SK-N-SH (cell line): Measurements from ENCODE around the gene TBC1D2.

Experiments
- TAF1 ChIP-seq: IDR thresholded peaks from 2 replicates; pipeline ENCODE4 v1.6.1; 2012; ENCODE audit warnings: low read depth, mild to moderate bottlenecking, low read length, moderate library complexity, borderline replicate concordance
- TF ChIP-seq, protein P1 (sequence below): fragments of 200-600 bp; sonication (generic); IDR thresholded peaks from 2 replicates; pipeline ENCODE4 v1.6.1; 2017; ENCODE audit warnings: antibody characterized with exemption, mild to moderate bottlenecking, moderate library complexity

DNA sequence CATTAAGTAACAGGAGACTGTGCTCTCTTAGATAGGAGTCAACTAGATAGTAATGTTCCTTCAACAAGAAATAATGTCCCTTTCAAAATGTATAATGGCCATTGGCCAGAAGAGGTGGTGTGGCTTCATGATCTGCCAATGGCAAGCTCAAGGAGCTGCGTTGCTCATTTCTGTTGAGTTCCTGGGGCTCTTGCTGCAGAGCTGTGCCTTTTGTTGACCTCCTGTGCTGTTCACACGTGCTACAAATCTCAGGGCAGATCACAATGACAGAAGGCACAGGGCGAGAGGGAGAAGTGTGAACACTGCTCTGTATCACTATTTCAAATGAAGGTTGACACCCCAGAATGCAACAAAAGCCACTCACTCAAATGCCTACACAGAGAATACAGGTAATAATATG is 16.0 kb upstream of the TBC1D2 start:
- TF ChIP-seq TAF1 = no peak
- TF ChIP-seq, protein P1, sequence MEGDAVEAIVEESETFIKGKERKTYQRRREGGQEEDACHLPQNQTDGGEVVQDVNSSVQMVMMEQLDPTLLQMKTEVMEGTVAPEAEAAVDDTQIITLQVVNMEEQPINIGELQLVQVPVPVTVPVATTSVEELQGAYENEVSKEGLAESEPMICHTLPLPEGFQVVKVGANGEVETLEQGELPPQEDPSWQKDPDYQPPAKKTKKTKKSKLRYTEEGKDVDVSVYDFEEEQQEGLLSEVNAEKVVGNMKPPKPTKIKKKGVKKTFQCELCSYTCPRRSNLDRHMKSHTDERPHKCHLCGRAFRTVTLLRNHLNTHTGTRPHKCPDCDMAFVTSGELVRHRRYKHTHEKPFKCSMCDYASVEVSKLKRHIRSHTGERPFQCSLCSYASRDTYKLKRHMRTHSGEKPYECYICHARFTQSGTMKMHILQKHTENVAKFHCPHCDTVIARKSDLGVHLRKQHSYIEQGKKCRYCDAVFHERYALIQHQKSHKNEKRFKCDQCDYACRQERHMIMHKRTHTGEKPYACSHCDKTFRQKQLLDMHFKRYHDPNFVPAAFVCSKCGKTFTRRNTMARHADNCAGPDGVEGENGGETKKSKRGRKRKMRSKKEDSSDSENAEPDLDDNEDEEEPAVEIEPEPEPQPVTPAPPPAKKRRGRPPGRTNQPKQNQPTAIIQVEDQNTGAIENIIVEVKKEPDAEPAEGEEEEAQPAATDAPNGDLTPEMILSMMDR = no peak
